ENCODE results near the gene SLC10A3. TPM values are rescaled to one million over a fixed set of nuclear protein-coding genes. Genes with fewer than 3 reads are reported as not detected.

Gene SLC10A3
- polyA plus RNA-seq, 6 donors from 2014 or later: 33.5 to 65.1 (median 38.0) TPM

DNA sequence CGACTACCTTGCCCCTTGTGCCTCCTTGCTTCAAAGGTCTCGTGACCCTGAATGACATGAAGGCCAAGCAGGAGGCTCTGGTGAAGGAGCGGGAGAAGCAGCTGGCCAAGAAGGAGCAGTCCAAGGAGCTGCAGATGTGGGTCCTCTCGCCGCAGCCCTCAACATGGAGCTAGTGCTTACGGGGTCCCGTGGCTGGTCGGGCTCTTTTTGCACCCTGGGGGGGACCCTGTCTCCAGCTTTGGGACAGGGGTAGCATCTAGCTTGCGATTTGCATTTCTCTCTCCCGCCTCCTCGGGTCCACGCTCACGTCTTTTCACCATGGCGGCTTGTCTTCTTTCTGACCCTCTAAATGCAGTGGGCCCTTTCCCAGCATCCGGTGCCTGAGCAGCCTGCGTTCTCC lies 44.7 kb downstream of the SLC10A3 start:
- Mint-ChIP-seq H3K27ac (peak overlapping the region in 2 of 6 donors; percentile 31 to 80), H3K4me1 (peaks cover 5 to 13% (median 10%) of the 10 kb centered on the region in 3 donors)

DNA sequence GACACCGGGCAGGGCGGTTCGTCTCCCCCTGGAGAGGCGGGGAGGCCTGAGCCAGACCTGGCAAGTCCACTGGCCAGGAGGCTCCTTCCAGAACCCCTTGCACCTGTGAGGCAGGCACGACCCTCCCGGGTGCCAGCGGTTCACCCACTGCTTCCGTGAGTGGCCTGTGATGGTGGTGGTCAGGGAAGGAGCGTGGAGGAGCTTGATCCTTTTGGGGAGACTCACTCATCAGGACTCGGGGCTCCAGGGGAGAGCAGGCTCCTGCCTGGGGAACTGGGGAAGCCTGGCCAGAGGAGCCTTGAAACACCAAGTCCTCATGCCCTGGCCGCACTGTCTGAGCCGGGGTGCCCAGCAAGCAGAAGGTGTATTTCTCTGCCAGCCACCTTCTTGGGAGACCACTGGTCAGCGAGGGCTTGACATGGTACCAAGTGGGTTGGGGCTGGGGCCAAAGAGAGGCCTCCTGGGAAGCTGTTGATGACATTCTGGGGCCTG lies 45.6 kb downstream of the SLC10A3 start:
- H3K4me1 Mint-ChIP-seq: peaks cover 5 to 13% (median 13%) of the 10 kb centered on the region in 3 donors
- H3K36me3 Mint-ChIP-seq: no peaks in the 10 kb centered on the region
- H3K27me3 Mint-ChIP-seq: no peaks in the 10 kb centered on the region
- H3K9me3 Mint-ChIP-seq: no peaks in the 10 kb centered on the region
- peak overlapping the region; percentile 26 to 80 (median 58) for H3K4me3 Mint-ChIP-seq
- ATAC-seq (ENCODE audit: low read depth in 2 of 2) (no peak), DNase-seq (no peak)
- H3K27ac Mint-ChIP-seq: peak overlapping the region in 2 of 6 donors; percentile 7 to 38

More for the DNA sequence above, 44.7 kb downstream of the SLC10A3 start:
- no peak for ATAC-seq (ENCODE audit: low read depth in 2 of 2)
- Mint-ChIP-seq H3K36me3 (no peaks in the 10 kb centered on the region), H3K4me3 (peak overlapping the region in 2 of 8 donors; percentile 26 to 34), H3K9me3 (no peaks in the 10 kb centered on the region), H3K27me3 (no peaks in the 10 kb centered on the region)
- DNase-seq: no peak

DNA sequence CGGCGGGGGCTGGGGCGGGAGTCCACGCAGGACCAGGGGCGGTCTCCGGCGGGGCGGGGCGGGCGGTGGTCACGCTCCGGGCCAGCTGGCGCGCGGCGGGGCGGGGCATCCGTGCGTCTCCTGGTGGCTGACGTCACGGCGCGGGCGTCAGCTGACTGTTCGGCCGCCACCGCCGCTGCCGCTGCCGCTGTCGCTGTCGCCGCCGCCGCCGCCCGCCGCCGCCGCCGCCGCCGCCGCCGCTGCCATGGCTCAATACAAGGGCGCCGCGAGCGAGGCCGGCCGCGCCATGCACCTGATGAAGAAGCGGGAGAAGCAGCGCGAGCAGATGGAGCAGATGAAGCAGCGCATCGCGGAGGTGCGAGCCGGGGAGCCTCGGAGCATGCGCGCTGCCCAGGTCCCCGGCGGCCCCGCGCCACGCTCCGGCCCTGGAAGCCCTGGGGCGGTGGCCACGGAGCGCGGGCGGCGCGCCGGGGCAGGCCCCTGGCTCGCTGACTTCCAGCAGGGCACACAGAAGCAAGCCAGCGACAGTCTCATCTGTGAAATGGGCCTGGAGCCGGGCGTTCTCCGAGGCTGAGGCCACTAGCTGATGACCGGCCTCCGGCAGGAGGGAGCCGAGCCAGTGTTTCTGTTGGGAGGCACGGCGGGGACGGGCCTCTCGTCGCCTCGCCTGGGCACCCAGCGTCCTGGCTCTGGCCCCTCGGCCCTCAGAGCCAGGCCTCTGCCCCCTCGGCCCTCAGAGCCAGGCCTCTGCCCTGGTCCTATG lies 46.3 kb downstream of the SLC10A3 start, which contains the start of gene FAM50A:
TSS of gene FAM50A (plus strand) at position 150 of the 763 bp plus-strand sequence. CDS start at position 245, 95 bp downstream.
- DNase-seq: peak; percentile 79
- peak; percentile 85 to 90 for ATAC-seq (ENCODE audit: low read depth in 2 of 2)
- peak within 1 kb of the TSS; percentile 75 to 90 (median 84) for H3K4me3 Mint-ChIP-seq
- no peaks in the 10 kb centered on the region for H3K9me3 Mint-ChIP-seq
- H3K36me3 Mint-ChIP-seq: no peaks in the 10 kb centered on the region
- peak within 1 kb of the TSS; percentile 69 to 96 (median 94) for H3K27ac Mint-ChIP-seq
- no peaks in the 10 kb centered on the region for H3K27me3 Mint-ChIP-seq
- H3K4me1 Mint-ChIP-seq: peaks cover 5 to 15% (median 13%) of the 10 kb centered on the region in 3 donors

DNA sequence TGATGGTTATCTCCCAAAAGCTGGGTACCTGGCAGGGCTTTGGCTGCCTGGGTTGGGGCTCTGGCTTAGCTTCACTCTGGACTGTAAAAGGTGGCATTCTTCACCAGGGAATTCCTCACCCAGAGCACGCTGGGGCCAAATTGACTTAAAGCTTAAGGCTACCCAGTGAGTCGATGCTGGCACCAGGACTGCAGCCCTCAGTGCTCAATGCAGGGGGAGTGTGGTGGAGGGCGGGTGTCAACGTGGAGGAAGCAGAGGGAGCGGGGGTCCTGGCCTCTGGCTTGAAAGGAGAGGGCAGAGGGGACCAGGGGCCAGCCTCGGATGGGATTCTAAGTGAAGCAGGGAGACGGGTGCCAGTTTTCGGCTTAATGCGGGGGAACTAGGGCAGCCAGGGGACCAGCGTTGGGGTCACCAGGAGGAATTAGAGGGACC lies 46.9 kb downstream of the SLC10A3 start:
- H3K27ac Mint-ChIP-seq: peak overlapping the region; percentile 69 to 96 (median 94)
- DNase-seq (no peak), ATAC-seq (ENCODE audit: low read depth in 2 of 2) (peak; percentile 8 to 27)
- no peaks in the 10 kb centered on the region for H3K27me3 Mint-ChIP-seq
- H3K9me3 Mint-ChIP-seq: no peaks in the 10 kb centered on the region
- no peaks in the 10 kb centered on the region for H3K36me3 Mint-ChIP-seq
- peak overlapping the region; percentile 75 to 88 (median 82) for H3K4me3 Mint-ChIP-seq
- peaks cover 5 to 18% (median 13%) of the 10 kb centered on the region in 3 donors for H3K4me1 Mint-ChIP-seq

DNA sequence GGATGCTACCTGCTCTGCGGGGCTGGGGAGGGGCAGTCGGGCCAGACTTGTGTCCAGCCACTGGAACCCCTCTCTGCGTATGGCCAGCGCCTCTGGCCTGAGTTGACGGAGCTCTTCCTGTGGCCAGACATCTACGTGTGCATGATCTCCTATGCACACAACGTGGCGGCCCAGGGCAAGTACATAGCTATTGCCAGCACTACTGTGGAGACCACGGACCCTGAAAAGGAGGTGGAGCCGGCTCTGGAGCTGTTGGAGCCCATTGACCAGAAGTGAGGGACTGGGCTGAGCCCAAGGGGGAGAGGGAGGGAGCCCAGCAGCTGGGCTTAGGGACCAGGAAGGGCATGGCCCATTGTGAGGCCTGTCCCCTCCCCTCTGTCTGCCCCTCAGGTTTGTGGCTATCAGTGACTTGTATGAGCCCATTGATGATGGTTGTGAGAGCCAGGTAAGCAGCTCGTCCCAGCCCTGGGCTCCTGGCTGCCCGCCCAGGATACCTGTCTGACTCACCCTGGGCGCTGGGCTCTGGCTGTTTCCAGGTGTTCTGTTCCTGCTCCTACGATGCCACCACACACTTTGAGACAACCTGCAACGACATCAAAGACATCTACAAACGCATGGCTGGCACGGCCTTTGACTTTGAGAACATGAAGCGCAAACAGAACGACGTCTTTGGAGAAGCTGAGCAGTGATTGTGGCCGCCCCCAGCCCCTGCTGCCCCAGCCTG lies 48.3 kb downstream of the SLC10A3 start:
- Mint-ChIP-seq H3K27me3 (no peaks in the 10 kb centered on the region), H3K36me3 (no peaks in the 10 kb centered on the region), H3K4me3 (peak overlapping the region in 2 of 8 donors; percentile 56 to 57), H3K9me3 (peaks cover 0 to 6% (median 0%) of the 10 kb centered on the region in 7 donors), H3K27ac (peak overlapping the region in 3 of 6 donors; percentile 16 to 91 (median 49)), H3K4me1 (peaks cover 8 to 26% (median 18%) of the 10 kb centered on the region in 3 donors)
- DNase-seq (no peak), ATAC-seq (ENCODE audit: low read depth in 2 of 2) (no peak)

DNA sequence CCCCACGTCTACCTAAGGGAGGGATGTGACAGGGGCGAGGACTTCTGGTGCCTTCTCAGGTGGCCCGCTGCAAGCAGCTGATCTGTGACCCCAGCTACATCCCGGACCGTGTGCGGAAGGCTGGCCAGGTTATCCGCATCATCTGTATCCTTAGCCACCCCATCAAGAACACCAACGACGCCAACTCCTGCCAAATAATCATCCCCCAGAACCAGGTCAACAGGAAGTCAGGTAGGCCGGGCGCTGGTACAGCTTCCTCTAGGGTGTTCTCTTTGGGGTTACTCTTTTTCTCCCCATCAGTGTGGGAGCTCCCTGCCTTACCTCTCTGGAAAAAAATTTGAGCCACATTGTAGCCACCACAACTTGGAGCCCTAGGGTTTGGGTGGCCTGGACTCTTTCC lies 48.9 kb downstream of the SLC10A3 start:
- no peaks in the 10 kb centered on the region for H3K36me3 Mint-ChIP-seq
- peaks cover 5 to 26% (median 18%) of the 10 kb centered on the region in 3 donors for H3K4me1 Mint-ChIP-seq
- H3K4me3 Mint-ChIP-seq: peak overlapping the region in 1 of 8 donors; percentile 57
- ATAC-seq (ENCODE audit: low read depth in 2 of 2) (no peak), DNase-seq (no peak)
- no peaks in the 10 kb centered on the region for H3K27me3 Mint-ChIP-seq
- peaks cover 0 to 6% (median 0%) of the 10 kb centered on the region in 7 donors for H3K9me3 Mint-ChIP-seq
- peak overlapping the region in 1 of 6 donors; percentile 16 for H3K27ac Mint-ChIP-seq

DNA sequence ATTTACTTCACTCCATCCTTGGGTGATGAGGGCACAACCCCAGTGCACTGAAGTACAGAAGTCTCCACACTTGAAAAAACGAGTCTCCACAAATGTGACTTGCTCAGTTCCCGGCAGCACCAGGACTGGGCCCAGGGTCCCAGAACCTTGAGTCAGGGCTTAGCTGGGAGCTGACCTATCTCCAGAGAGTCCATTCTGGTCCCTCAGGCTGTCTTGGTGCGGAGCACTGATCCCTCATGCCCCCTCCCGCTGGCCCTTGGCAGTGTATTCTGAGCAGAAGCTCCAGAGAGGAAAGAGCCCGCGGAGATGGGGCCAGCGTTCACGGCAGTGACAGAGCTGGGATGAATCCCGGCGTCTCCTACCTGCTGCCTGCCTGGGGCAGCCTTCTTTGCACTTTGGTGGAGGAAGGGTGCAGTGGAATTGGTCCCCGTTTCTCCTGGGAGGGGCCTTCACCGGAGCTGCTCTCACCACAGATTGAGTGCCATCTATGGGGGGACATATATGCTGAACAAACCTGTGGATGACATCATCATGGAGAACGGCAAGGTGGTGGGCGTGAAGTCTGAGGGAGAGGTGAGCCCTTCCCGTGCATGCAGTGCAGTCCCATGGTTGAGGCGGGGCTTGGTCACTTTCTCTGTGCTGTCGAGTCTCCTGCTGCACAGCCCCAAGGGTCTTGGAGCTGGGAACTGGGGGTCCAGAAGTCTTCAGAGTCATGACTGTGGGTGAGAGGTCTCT lies 49.6 kb downstream of the SLC10A3 start:
- Mint-ChIP-seq H3K27ac (peak overlapping the region in 1 of 6 donors; percentile 88), H3K4me1 (peaks cover 11 to 28% (median 18%) of the 10 kb centered on the region in 3 donors), H3K36me3 (no peaks in the 10 kb centered on the region), H3K4me3 (peak overlapping the region in 1 of 8 donors; percentile 57), H3K9me3 (peaks cover 0 to 6% (median 0%) of the 10 kb centered on the region in 7 donors), H3K27me3 (no peaks in the 10 kb centered on the region)
- ATAC-seq (ENCODE audit: low read depth in 2 of 2): no peak
- DNase-seq: no peak

DNA sequence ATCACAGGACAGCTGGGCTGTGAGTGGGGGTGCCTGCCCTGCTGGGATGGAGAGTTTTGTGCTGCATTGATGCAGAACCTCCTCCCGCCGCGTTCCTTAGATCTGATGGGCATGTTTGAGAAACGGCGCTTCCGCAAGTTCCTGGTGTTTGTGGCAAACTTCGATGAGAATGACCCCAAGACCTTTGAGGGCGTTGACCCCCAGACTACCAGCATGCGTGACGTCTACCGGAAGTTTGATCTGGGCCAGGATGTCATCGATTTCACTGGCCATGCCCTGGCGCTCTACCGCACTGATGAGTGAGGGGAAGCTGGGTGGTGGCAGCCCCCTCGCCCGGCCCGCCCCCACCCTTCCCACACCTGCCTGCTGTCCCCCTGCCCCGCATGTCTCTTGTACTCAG lies 50.6 kb downstream of the SLC10A3 start:
- no peaks in the 10 kb centered on the region for H3K27me3 Mint-ChIP-seq
- ATAC-seq (ENCODE audit: low read depth in 2 of 2): no peak
- peaks cover 0 to 6% (median 0%) of the 10 kb centered on the region in 7 donors for H3K9me3 Mint-ChIP-seq
- peak overlapping the region in 1 of 8 donors; percentile 51 for H3K4me3 Mint-ChIP-seq
- H3K4me1 Mint-ChIP-seq: peaks cover 13 to 23% (median 19%) of the 10 kb centered on the region in 3 donors
- no peaks in the 10 kb centered on the region for H3K36me3 Mint-ChIP-seq
- H3K27ac Mint-ChIP-seq: no peak overlapping the region
- no peak for DNase-seq

DNA sequence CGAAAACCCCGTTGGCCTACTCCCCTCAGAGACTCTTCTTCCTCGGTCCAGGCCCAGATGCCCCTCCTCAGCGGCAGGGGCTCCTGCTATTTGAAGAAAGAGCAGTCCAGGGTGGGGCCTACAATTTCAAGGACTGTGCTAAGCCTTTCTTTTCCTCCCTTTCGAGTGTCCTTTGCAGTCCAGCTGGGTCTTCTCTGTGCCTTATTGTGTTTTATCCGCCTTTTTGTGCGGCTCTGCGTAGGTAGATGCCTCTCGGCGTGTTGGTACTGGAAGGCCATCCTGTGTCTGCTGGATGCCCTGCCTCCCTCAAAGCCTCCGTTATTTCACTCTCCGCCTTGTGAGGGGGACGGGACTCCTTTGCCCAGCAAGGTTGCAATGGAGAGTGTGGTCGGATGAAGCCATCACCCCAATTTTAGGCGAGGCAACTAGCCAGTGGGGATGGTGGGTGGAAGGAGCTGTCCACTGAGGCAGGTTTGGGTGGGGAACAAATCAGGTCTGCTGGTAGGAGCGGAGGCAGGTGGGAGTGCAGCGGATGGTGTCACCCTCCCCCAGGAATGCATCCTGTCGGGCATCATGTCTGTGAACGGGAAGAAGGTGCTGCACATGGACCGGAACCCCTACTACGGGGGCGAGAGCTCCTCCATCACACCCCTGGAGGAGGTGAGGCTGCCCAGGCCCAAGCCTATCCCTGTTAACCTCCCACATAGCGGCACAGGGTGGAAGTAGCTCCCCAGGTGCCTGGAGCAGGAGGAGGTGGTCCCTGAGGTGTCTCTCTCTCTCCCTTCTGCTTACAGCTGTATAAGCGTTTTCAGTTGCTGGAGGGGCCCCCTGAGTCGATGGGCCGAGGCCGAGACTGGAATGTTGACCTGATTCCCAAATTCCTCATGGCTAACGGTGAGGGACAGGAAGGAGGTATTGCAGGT lies 52.2 kb downstream of the SLC10A3 start:
- peak overlapping the region in 5 of 6 donors; percentile 81 to 94 (median 88) for H3K27ac Mint-ChIP-seq
- DNase-seq: no peak
- H3K36me3 Mint-ChIP-seq: no peaks in the 10 kb centered on the region
- peaks cover 13 to 18% (median 15%) of the 10 kb centered on the region in 3 donors for H3K4me1 Mint-ChIP-seq
- peak overlapping the region; percentile 68 to 91 (median 82) for H3K4me3 Mint-ChIP-seq
- H3K9me3 Mint-ChIP-seq: peaks cover 0 to 6% (median 0%) of the 10 kb centered on the region in 7 donors
- no peak for ATAC-seq (ENCODE audit: low read depth in 2 of 2)
- no peaks in the 10 kb centered on the region for H3K27me3 Mint-ChIP-seq
